Thymus (tissue), 11 donors: Measurements from ENCODE around the gene THRB. TPM values are rescaled to one million over a fixed set of nuclear protein-coding genes. Genes with fewer than 3 reads are reported as not detected.
"Not testable (repeated sequence)": the region's sequence is repeated elsewhere in the genome, so short reads cannot be mapped to it uniquely, and the experiment has no call there.

ENCODE experiments used
- DNase-seq, 9 donors: peaks; one replicate each; pipeline ENCODE4 v3.0.0-alpha.2; 2013; ENCODE audit warnings: low spot score in 9 of 9, low read depth in 6 of 9, missing footprints in 1 of 9
- H3K27ac ChIP-seq, 2 donors: one replicate each; pipeline ENCODE4 v1.5.1; 2013; ENCODE audit warnings: control low read depth in 1 of 2, low read depth in 1 of 2, low read length in 1 of 2, mild to moderate bottlenecking in 1 of 2, moderate library complexity in 1 of 2
- H3K27me3 ChIP-seq, 2 donors: one replicate each; pipeline ENCODE4 v1.5.1; 2013; ENCODE audit warnings: low read length in 1 of 2; ENCODE audit not compliant: control insufficient read depth in 2 of 2, insufficient read depth in 1 of 2
- H3K36me3 ChIP-seq, 2 donors: one replicate each; pipeline ENCODE4 v1.5.1; 2013; ENCODE audit warnings: low read length in 1 of 2, mild to moderate bottlenecking in 1 of 2, moderate library complexity in 1 of 2; ENCODE audit not compliant: control insufficient read depth in 2 of 2, insufficient read depth in 2 of 2
- H3K4me1 ChIP-seq, 2 donors: one replicate each; pipeline ENCODE4 v1.5.1; 2013; ENCODE audit warnings: low read length in 2 of 2; ENCODE audit not compliant: control insufficient read depth in 2 of 2, insufficient read depth in 2 of 2
- H3K4me3 ChIP-seq, 2 donors: one replicate each; pipeline ENCODE4 v1.5.1; 2013; ENCODE audit warnings: low read length in 2 of 2, control low read depth in 1 of 2, mild to moderate bottlenecking in 1 of 2
- H3K9me3 ChIP-seq, 2 donors: one replicate each; pipeline ENCODE4 v1.5.1; 2013; ENCODE audit warnings: low read length in 1 of 2, mild to moderate bottlenecking in 1 of 2; ENCODE audit not compliant: control insufficient read depth in 2 of 2, insufficient read depth in 1 of 2
- WGBS: extraction: QIAGEN DNeasy Blood & Tissue Kit; methylation state at CpG from one replicate; pipeline ENCODE4 v1.1.7; 2013; 5-methylcytosine and 5-hydroxymethylcytosine counted together
- polyA plus RNA-seq: library from polyadenylated mRNA; stranded (reverse); fragments of 200-250 nt; gene quantifications from one replicate; pipeline ENCODE4 v1.2.3, GENCODE V29; 2013
- total RNA-seq: library from RNA; stranded (reverse); fragments of 120-200 nt; gene quantifications from one replicate; pipeline ENCODE4 v1.2.4, GENCODE V29; 2013
- donor health status: healthy.

Gene THRB
- total and polyA plus RNA-seq, 2 donors = 2.2 to 3.5 TPM

DNA sequence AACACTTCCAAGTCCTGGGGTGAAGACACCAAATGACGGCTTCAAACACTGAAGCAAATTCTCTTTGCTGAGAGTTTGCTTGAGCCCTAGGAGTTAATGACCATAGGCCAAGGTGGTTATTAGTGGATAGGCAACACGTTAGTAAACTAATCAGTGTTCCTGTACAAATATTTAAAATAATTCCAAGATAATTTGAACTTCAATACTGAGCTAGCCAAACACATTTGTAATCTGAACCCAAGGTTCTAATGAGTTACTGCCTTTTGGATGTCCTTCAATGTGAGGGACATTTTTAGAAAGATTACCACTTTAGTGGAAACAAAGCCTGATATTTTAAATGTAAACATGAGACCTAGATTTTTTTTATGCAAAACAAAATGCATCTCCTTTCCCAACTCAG, 94.6 kb downstream of the THRB start:
- Histone ChIP-seq H3K36me3 (no peaks in the 10 kb centered on the region), H3K27ac (no peak overlapping the region), H3K4me1 (no peaks in the 10 kb centered on the region), H3K27me3 (no peaks in the 10 kb centered on the region), H3K4me3 (no peak overlapping the region), H3K9me3 (no peaks in the 10 kb centered on the region)
- 88% methylated on average over 2 of the region's 2 CpGs for WGBS
- no peak for DNase-seq

DNA sequence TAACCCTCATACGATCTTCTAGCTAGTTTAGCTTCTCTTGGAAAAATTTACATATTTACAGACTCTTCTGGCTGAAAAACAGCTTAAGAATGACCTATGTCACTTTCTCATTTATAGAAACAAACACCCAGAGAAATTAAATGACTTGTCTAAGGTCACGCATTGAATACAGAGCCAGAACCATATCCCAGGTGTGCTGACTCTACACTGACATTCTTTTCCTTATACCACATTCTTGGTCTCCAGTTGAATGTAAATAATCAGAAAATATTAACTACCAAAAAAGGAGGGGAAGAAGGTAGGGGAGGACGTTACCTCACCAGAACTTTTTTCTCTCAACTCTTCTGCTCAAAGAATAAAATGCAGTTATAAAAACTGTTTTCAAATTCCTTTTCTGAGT, 95.0 kb downstream of the THRB start:
- WGBS = 92% methylated on average over 3 of the region's 3 CpGs
- H3K4me3 ChIP-seq = no peak overlapping the region
- H3K27ac ChIP-seq = no peak overlapping the region
- DNase-seq = no peak
- H3K9me3 ChIP-seq = no peaks in the 10 kb centered on the region
- no peaks in the 10 kb centered on the region for H3K36me3 ChIP-seq
- H3K27me3 ChIP-seq = no peaks in the 10 kb centered on the region
- H3K4me1 ChIP-seq = no peaks in the 10 kb centered on the region

DNA sequence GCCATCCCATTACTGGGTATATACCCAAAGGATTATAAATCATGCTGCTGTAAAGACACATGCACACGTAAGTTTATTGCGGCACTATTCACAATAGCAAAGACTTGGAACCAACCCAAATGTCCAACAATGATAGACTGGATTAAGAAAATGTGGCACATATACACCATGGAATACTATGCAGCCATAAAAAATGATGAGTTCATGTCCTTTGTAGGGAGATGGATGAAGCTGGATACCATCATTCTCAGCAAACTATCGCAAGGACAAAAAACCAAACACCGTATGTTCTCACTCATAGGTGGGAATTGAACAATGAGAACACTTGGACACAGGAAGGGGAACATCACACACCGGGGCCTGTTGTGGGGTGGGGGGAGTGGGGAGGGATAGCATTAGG, 95.9 kb downstream of the THRB start:
- H3K9me3 ChIP-seq, H3K4me1 ChIP-seq, H3K36me3 ChIP-seq, DNase-seq, H3K27me3 ChIP-seq, H3K4me3 ChIP-seq, H3K27ac ChIP-seq: not testable (repeated sequence)
- 97% methylated on average over 5 of the region's 5 CpGs for WGBS

DNA sequence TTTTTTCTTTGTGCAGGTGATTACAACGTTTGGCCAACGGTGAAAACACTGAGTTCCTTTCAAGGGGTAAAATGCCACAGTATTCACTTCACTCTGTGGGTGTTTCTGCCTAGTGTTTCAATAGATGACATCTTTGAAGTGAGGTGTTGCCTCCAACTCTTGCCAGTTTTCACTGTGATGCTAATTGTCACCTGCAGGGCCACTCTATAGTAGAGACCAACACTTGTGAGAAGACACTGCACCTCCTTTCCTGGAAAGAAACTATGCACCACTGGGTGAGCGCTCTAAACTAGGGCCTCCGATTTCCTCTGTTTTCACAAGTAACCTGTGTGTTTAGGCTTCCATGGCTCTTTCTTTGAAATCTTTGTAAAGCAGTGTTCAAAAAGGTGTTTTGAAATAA, 98.3 kb downstream of the THRB start:
- H3K9me3 ChIP-seq = no peaks in the 10 kb centered on the region
- no peak for DNase-seq
- H3K27me3 ChIP-seq = no peaks in the 10 kb centered on the region
- no peak overlapping the region for H3K4me3 ChIP-seq
- H3K4me1 ChIP-seq = no peaks in the 10 kb centered on the region
- WGBS = 91% methylated on average over 4 of the region's 4 CpGs
- H3K36me3 ChIP-seq = no peaks in the 10 kb centered on the region
- no peak overlapping the region for H3K27ac ChIP-seq

DNA sequence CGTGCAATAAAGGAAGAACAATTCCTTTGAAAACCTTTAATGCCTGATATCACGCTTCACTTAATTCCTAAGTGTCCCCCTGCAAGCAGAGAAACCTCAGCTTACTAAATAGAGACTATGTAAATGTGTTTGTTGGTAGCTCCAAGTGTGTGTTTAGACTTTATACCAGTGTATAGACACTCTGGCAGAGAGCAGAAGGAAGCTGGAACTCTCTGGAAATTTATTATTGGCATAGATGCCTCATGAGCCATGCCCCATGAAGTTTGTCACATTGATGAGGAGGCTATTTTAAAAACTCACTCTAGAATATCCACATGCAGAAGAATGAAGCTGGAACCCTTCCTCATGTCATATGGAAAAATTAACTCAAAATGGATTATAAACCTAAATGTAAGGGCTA, 99.9 kb downstream of the THRB start:
- H3K4me3 ChIP-seq = no peak overlapping the region
- no peaks in the 10 kb centered on the region for H3K36me3 ChIP-seq
- DNase-seq = no peak
- no peaks in the 10 kb centered on the region for H3K9me3 ChIP-seq
- no peaks in the 10 kb centered on the region for H3K27me3 ChIP-seq
- no peak overlapping the region for H3K27ac ChIP-seq
- H3K4me1 ChIP-seq = no peaks in the 10 kb centered on the region
- 90% methylated on average over 2 of the region's 2 CpGs for whole genome bisulfite sequencing

DNA sequence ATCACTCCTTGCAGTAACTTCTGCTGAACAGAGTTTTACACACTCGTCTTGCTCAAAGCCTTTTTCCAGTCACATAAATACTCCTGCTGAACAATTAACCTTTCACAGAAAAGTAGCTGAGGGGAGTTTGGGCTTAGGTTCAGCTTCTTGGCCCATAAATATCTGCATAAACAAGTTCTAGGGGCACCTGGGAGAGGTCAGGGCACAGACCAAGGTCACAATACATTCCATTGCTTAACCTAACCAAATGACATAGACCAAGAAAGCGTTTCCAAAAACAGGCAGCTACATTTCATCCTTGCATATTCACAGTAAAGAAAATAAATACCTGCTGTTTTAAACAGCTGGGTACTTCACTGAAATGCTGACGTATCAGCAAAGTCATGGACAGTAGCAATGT, 101.3 kb downstream of the THRB start:
- Histone ChIP-seq H3K4me1 (no peaks in the 10 kb centered on the region), H3K27me3 (no peaks in the 10 kb centered on the region), H3K9me3 (no peaks in the 10 kb centered on the region), H3K36me3 (no peaks in the 10 kb centered on the region), H3K4me3 (no peak overlapping the region), H3K27ac (no peak overlapping the region)
- 59% methylated on average over 3 of the region's 3 CpGs for WGBS
- no peak for DNase-seq

DNA sequence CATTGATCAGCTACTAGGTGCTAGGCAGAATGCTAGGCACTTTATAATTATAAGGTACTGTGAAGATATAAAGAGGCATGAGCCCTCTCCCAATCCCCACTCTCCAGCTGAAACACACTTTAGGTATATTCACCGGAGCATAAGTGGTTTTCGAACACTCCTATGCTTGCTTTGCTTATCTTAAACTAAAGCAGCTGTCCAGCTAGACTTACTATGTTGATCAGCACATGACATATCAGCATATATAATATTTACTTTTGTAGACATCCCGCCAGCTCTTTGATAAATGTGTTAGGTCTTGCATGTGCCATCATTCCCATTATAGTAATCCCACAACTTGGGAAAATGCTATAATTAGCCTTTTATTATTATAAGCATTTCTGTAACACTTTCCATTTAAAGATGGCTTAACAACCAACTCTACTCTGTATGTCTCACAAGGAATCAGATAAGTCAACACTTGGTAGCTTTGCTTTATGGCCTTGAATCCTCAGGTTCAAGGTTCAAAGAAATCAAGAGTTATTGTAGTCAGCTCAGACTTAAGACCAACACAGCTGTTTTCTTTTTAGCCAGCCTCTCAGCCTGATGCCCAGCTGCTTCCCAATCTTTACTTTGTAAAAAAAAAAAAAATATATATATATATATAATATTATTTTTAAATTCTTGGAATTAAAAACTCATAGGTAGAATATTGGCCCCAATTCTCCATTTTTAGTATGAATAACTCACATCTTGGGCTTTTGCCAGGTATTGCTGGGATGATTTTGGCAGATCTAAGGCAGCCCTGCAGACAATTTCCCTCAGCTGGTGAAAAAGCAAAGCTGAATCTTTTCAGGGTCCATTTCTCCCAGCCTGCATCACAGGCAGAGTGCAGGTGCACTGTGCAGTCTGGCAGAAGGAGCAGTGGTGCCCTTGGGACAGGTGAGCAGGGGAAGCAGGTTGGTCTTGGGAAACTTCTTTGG, 104.2 kb downstream of the THRB start:
- Histone ChIP-seq H3K4me3 (no peak overlapping the region), H3K9me3 (no peaks in the 10 kb centered on the region), H3K27me3 (no peaks in the 10 kb centered on the region), H3K27ac (peak overlapping the region; percentile 8 to 60), H3K4me1 (peaks cover 0 to 4% of the 10 kb centered on the region in 2 donors), H3K36me3 (no peaks in the 10 kb centered on the region)
- WGBS = 97% methylated on average over 3 of the region's 3 CpGs
- DNase-seq = no peak

DNA sequence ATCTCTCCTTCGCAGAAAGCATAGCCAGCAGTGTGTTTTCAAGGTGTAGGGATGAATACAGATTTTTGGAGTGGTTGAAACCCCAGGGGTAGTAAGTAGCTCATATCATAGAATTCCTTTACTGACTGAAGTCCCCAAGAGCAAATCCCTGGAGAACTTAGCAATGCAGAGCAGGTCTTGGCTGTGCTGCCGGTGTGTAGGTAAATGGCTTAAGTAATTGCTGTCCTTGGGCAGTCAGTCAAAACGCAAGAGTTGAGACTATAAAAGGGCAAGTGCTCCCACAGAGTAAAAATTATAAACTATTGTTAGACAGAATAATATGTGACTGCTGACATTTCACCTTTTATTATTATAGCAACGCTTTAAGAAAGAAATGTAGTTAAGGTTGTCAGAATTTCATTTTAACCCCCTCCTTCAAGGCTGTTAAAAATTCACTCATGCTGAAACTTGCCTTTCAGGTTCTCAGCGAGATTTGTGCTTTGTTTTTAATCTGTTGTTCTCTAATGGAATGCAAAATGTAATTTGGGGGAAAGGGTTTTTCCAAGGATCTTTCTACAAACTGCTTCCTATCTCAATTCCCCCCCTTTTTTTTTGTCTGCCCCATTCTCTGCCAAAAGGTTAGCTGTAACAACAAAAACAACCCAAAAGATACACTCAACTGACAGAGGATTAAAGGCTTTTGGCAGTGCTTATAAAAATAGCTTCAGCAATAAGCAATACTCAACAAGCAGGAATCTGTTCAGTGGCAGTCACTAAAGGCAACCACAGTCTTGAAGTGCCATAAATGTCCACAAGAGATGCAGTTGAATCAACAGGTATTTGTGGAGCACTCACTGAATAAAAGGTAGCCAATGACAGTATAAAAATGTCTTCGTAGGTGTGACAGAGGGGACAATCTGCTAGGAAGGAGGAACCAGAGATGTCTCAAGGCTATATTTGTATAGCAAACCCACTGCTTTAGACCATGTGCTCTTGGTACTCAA, 105.3 kb downstream of the THRB start:
- no peaks in the 10 kb centered on the region for H3K27me3 ChIP-seq
- WGBS = 91% methylated on average over 6 of the region's 6 CpGs
- peak in 1 of 9 donors; percentile 2 for DNase-seq
- peaks cover 0 to 4% of the 10 kb centered on the region in 2 donors for H3K4me1 ChIP-seq
- H3K9me3 ChIP-seq = no peaks in the 10 kb centered on the region
- H3K27ac ChIP-seq = peak overlapping the region; percentile 43 to 60
- no peaks in the 10 kb centered on the region for H3K36me3 ChIP-seq
- H3K4me3 ChIP-seq = no peak overlapping the region

DNA sequence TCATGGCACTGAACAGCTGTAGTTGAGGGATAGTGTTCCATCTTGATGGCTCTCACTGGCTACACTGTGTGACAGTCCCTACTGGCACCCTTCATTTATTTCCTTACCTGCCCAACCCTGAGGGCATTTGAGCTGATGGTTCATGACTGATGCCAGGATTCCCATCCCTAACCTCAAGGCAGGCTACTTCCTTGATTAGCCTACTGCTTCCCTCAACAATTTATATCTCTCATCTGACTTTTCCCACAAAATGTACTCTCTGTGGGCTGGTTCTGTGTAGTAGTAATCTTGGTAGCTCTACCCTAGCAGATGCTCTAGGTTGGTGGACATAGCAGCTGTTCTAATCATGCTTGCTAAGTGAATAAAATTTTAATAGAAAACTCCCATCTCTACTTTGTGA, 106.0 kb downstream of the THRB start:
- peaks cover 0 to 4% of the 10 kb centered on the region in 2 donors for H3K4me1 ChIP-seq
- H3K36me3 ChIP-seq = no peaks in the 10 kb centered on the region
- DNase-seq = no peak
- H3K27me3 ChIP-seq = no peaks in the 10 kb centered on the region
- H3K9me3 ChIP-seq = no peaks in the 10 kb centered on the region
- no peak overlapping the region for H3K4me3 ChIP-seq
- H3K27ac ChIP-seq = peak overlapping the region in 1 of 2 donors; percentile 43
